ENCODE results near the gene NUP214.

The NUP214 gene

GRCh38 chr9:131081868-131082267 is 43.5 kb upstream of the NUP214 start:
- H4K91ac ChIP-seq (ENCODE audit: low read depth, low read length) = no peak overlapping the region
- H4K8ac ChIP-seq (ENCODE audit: low read depth, low read length) = no peak overlapping the region
- H3K36me3 ChIP-seq (ENCODE audit: control insufficient read depth in 1 of 2, insufficient read depth in 2 of 2, low read length in 2 of 2) = no peaks in the 10 kb centered on the region
- WGBS (ENCODE audit: extremely low coverage, insufficient coverage, insufficient read length) = no CpG with 5 or more reads among the region's 9 CpGs
- H2BK5ac ChIP-seq (ENCODE audit: low read depth, low read length, poor library complexity) = no peak overlapping the region
- no peak overlapping the region for H3K18ac ChIP-seq (ENCODE audit: low read length)
- no peak for DNase-seq
- no peak overlapping the region for H3K23ac ChIP-seq (ENCODE audit: low read length)
- H3K4me1 ChIP-seq (ENCODE audit: control insufficient read depth in 1 of 2, insufficient read depth in 2 of 2, low read length in 2 of 2) = no peaks in the 10 kb centered on the region
- H3K9me3 ChIP-seq (ENCODE audit: insufficient read depth, low read depth, low read length) = no peaks in the 10 kb centered on the region
- no peak overlapping the region for H3K4ac ChIP-seq (ENCODE audit: low read depth, low read length)
- no peak overlapping the region for H3K9ac ChIP-seq (ENCODE audit: low read length)
- no peak overlapping the region for H2BK120ac ChIP-seq (ENCODE audit: insufficient read depth, low read length, poor library complexity)
- H2AFZ ChIP-seq (ENCODE audit: insufficient read depth, low read length, poor library complexity) = no peak overlapping the region
- H2BK12ac ChIP-seq (ENCODE audit: low read length) = no peak overlapping the region
- no peak overlapping the region for H2AK5ac ChIP-seq (ENCODE audit: low read length)
- H3K4me3 ChIP-seq (ENCODE audit: low read depth, low read length) = no peak overlapping the region
- H3K27ac ChIP-seq (ENCODE audit: low read depth, low read length) = no peak overlapping the region
- H3K27me3 ChIP-seq (ENCODE audit: insufficient read depth, low read length) = no peaks in the 10 kb centered on the region
- no peaks in the 10 kb centered on the region for H3K79me2 ChIP-seq (ENCODE audit: control insufficient read depth, insufficient read depth, low read length, poor library complexity)
- no peak overlapping the region for H3K14ac ChIP-seq (ENCODE audit: low read length)
- no peak overlapping the region for H3K4me2 ChIP-seq (ENCODE audit: low read length)
- H4K12ac ChIP-seq (ENCODE audit: low read depth, low read length) = no peak overlapping the region
- no peaks in the 10 kb centered on the region for H3K79me1 ChIP-seq (ENCODE audit: low read length)

- Histone ChIP-seq H3K14ac (ENCODE audit: low read length) (no peak overlapping the region), H3K27ac (ENCODE audit: low read depth, low read length) (no peak overlapping the region), H3K4me1 (ENCODE audit: control insufficient read depth in 1 of 2, insufficient read depth in 2 of 2, low read length in 2 of 2) (no peaks in the 10 kb centered on the region), H4K8ac (ENCODE audit: low read depth, low read length) (no peak overlapping the region), H3K4me2 (ENCODE audit: low read length) (no peak overlapping the region), H3K27me3 (ENCODE audit: insufficient read depth, low read length) (no peaks in the 10 kb centered on the region), H2BK12ac (ENCODE audit: low read length) (no peak overlapping the region), H2BK120ac (ENCODE audit: insufficient read depth, low read length, poor library complexity) (no peak overlapping the region), H2AFZ (ENCODE audit: insufficient read depth, low read length, poor library complexity) (no peak overlapping the region), H3K79me1 (ENCODE audit: low read length) (no peaks in the 10 kb centered on the region), H3K18ac (ENCODE audit: low read length) (no peak overlapping the region), H3K36me3 (ENCODE audit: control insufficient read depth in 1 of 2, insufficient read depth in 2 of 2, low read length in 2 of 2) (no peaks in the 10 kb centered on the region), H3K9ac (ENCODE audit: low read length) (no peak overlapping the region), H4K12ac (ENCODE audit: low read depth, low read length) (no peak overlapping the region), H2AK5ac (ENCODE audit: low read length) (no peak overlapping the region), H3K4ac (ENCODE audit: low read depth, low read length) (no peak overlapping the region), H4K91ac (ENCODE audit: low read depth, low read length) (no peak overlapping the region), H2BK5ac (ENCODE audit: low read depth, low read length, poor library complexity) (no peak overlapping the region), H3K9me3 (ENCODE audit: insufficient read depth, low read depth, low read length) (no peaks in the 10 kb centered on the region), H3K79me2 (ENCODE audit: control insufficient read depth, insufficient read depth, low read length, poor library complexity) (no peaks in the 10 kb centered on the region), H3K23ac (ENCODE audit: low read length) (no peak overlapping the region), H3K4me3 (ENCODE audit: low read depth, low read length) (no peak overlapping the region)
- WGBS (ENCODE audit: extremely low coverage, insufficient coverage, insufficient read length) = no CpG with 5 or more reads among the region's 11 CpGs
- peak in 1 of 2 donors; percentile 25 for DNase-seq
These were observed 42.4 kb upstream of the NUP214 start for GRCh38 chr9:131082774-131083512.

GRCh38 chr9:131084661-131085369 is 40.6 kb upstream of the NUP214 start:
- H2BK12ac ChIP-seq (ENCODE audit: low read length) = no peak overlapping the region
- no CpG with 5 or more reads among the region's 8 CpGs for WGBS (ENCODE audit: extremely low coverage, insufficient coverage, insufficient read length)
- no peak overlapping the region for H2BK120ac ChIP-seq (ENCODE audit: insufficient read depth, low read length, poor library complexity)
- no peaks in the 10 kb centered on the region for H3K36me3 ChIP-seq (ENCODE audit: control insufficient read depth in 1 of 2, insufficient read depth in 2 of 2, low read length in 2 of 2)
- no peaks in the 10 kb centered on the region for H3K9me3 ChIP-seq (ENCODE audit: insufficient read depth, low read depth, low read length)
- H3K27me3 ChIP-seq (ENCODE audit: insufficient read depth, low read length) = no peaks in the 10 kb centered on the region
- no peak overlapping the region for H3K9ac ChIP-seq (ENCODE audit: low read length)
- no peaks in the 10 kb centered on the region for H3K4me1 ChIP-seq (ENCODE audit: control insufficient read depth in 1 of 2, insufficient read depth in 2 of 2, low read length in 2 of 2)
- H3K79me1 ChIP-seq (ENCODE audit: low read length) = no peaks in the 10 kb centered on the region
- H2AFZ ChIP-seq (ENCODE audit: insufficient read depth, low read length, poor library complexity) = no peak overlapping the region
- no peak overlapping the region for H2AK5ac ChIP-seq (ENCODE audit: low read length)
- H3K4ac ChIP-seq (ENCODE audit: low read depth, low read length) = no peak overlapping the region
- no peak overlapping the region for H3K4me3 ChIP-seq (ENCODE audit: low read depth, low read length)
- no peak overlapping the region for H4K91ac ChIP-seq (ENCODE audit: low read depth, low read length)
- H4K12ac ChIP-seq (ENCODE audit: low read depth, low read length) = no peak overlapping the region
- H3K27ac ChIP-seq (ENCODE audit: low read depth, low read length) = no peak overlapping the region
- no peak for DNase-seq
- H3K18ac ChIP-seq (ENCODE audit: low read length) = no peak overlapping the region
- H3K79me2 ChIP-seq (ENCODE audit: control insufficient read depth, insufficient read depth, low read length, poor library complexity) = no peaks in the 10 kb centered on the region
- H4K8ac ChIP-seq (ENCODE audit: low read depth, low read length) = no peak overlapping the region
- H3K4me2 ChIP-seq (ENCODE audit: low read length) = no peak overlapping the region
- H3K23ac ChIP-seq (ENCODE audit: low read length) = no peak overlapping the region
- no peak overlapping the region for H2BK5ac ChIP-seq (ENCODE audit: low read depth, low read length, poor library complexity)
- no peak overlapping the region for H3K14ac ChIP-seq (ENCODE audit: low read length)

- no peak overlapping the region for H3K4me3 ChIP-seq (ENCODE audit: low read depth, low read length)
- no peak overlapping the region for H4K91ac ChIP-seq (ENCODE audit: low read depth, low read length)
- H2BK12ac ChIP-seq (ENCODE audit: low read length) = no peak overlapping the region
- no peak overlapping the region for H3K4me2 ChIP-seq (ENCODE audit: low read length)
- no peaks in the 10 kb centered on the region for H3K79me1 ChIP-seq (ENCODE audit: low read length)
- no peaks in the 10 kb centered on the region for H3K36me3 ChIP-seq (ENCODE audit: control insufficient read depth in 1 of 2, insufficient read depth in 2 of 2, low read length in 2 of 2)
- no peaks in the 10 kb centered on the region for H3K79me2 ChIP-seq (ENCODE audit: control insufficient read depth, insufficient read depth, low read length, poor library complexity)
- H2BK120ac ChIP-seq (ENCODE audit: insufficient read depth, low read length, poor library complexity) = no peak overlapping the region
- H4K8ac ChIP-seq (ENCODE audit: low read depth, low read length) = no peak overlapping the region
- H3K18ac ChIP-seq (ENCODE audit: low read length) = no peak overlapping the region
- H3K9ac ChIP-seq (ENCODE audit: low read length) = no peak overlapping the region
- no peak overlapping the region for H2AK5ac ChIP-seq (ENCODE audit: low read length)
- no peak for DNase-seq
- H2AFZ ChIP-seq (ENCODE audit: insufficient read depth, low read length, poor library complexity) = no peak overlapping the region
- H2BK5ac ChIP-seq (ENCODE audit: low read depth, low read length, poor library complexity) = no peak overlapping the region
- no peak overlapping the region for H3K14ac ChIP-seq (ENCODE audit: low read length)
- H4K12ac ChIP-seq (ENCODE audit: low read depth, low read length) = no peak overlapping the region
- no CpG with 5 or more reads among the region's 23 CpGs for WGBS (ENCODE audit: extremely low coverage, insufficient coverage, insufficient read length)
- no peak overlapping the region for H3K4ac ChIP-seq (ENCODE audit: low read depth, low read length)
- H3K27me3 ChIP-seq (ENCODE audit: insufficient read depth, low read length) = no peaks in the 10 kb centered on the region
- H3K4me1 ChIP-seq (ENCODE audit: control insufficient read depth in 1 of 2, insufficient read depth in 2 of 2, low read length in 2 of 2) = no peaks in the 10 kb centered on the region
- H3K23ac ChIP-seq (ENCODE audit: low read length) = no peak overlapping the region
- H3K9me3 ChIP-seq (ENCODE audit: insufficient read depth, low read depth, low read length) = no peaks in the 10 kb centered on the region
- H3K27ac ChIP-seq (ENCODE audit: low read depth, low read length) = no peak overlapping the region
These were observed 39.8 kb upstream of the NUP214 start for GRCh38 chr9:131085370-131086122.
